ENCODE results near the gene AMOT.

AMOT gene

GRCh38 chrX:112803060-112803459 lies 37.6 kb downstream of the AMOT start:
- DNase-seq: peak in 2 of 58 donors; percentile 16 to 19

GRCh38 chrX:112802541-112802940 lies 38.1 kb downstream of the AMOT start:
- no peak for DNase-seq

DNA sequence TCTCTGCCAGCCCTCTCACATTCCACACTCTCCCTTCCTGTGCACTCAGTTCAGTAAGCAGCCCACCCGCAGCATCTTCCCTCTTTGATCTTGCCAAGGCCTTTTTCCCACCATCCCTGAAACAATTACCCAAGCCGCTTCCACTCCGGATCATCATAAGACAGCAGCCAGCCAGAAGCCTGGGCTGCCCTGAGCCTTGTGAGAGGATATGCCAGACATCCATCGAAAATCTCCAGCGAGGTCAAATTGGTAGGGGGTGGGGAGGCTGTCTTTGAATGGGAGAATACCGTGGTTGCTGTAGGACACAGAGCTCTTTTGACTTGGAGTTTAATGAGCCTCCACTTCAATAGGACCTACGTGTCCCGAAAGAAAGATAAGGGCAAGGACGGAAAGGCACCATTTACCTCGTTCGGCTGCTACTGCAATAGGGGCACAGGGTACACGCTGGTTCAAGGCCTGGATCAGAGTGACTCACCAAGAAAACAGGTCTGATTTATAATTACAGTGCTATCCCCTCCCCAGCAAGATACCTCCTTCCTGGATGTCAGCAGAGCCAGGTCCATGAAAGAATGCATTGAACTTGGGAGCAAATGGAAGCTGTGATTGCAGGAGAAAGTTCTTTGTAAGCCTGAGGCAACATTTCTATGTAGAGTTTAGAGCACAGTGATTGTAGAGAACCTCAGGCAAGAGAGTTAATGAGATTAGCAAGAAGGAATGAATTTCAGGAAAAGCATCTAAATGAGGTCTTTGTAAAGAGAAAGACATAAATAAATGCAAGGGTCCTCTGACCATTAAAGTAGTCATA lies 39.5 kb downstream of the AMOT start:
- DNase-seq: peak in 1 of 58 donors; percentile 16

DNA sequence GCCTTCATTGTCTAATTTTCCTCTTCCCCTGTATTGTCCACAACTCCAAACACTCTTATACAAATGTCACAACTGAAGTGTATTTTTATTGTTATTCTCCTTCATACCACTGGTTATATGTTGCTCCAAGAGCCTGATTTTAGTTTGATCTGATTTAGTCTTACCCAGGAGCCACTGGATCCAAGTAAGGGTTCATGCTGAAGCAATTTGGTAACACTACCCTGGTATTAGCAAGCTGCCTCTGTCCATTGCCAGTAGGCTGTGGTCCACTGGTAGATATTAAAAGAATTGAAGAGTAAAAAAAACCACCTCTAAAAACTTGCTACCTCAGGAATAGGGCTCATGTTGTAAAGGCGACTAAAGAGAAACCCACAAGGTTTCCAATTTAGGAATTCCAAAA lies 41.2 kb downstream of the AMOT start:
- DNase-seq: no peak

- DNase-seq: no peak
These were observed 41.9 kb downstream of the AMOT start for GRCh38 chrX:112798736-112799135.

GRCh38 chrX:112789931-112790330 lies 50.7 kb downstream of the AMOT start:
- no peak for DNase-seq

- no peak for DNase-seq
These were observed 54.6 kb downstream of the AMOT start for GRCh38 chrX:112786076-112786475.

GRCh38 chrX:112785344-112785743 lies 55.3 kb downstream of the AMOT start:
- no peak for DNase-seq

DNA sequence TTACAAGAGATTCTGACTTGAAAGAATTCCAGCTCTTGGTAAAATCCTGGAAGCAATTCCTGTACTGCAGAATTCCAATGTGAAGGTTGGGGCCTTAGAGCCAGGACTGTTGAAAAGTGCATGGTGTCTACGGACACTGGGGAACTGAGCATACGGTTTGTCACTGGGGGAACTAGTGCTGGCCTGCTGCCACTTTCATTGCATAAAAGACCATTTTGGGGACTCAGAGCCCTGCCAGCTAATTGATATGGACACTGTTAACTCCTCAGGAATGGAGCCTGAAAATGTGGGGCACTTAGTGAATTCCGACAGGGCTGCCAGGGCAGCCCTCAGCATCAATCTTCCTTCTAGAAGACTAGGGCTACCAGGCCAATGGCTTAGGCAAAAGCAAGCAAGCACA lies 55.9 kb downstream of the AMOT start:
- peak in 44 of 58 donors; percentile 0 to 75 (median 16) for DNase-seq

GRCh38 chrX:112779139-112779538 lies 61.5 kb downstream of the AMOT start:
- no peak for DNase-seq

- DNase-seq: peak in 1 of 58 donors; percentile 0
These were observed 65.9 kb downstream of the AMOT start for GRCh38 chrX:112774651-112775293.

DNA sequence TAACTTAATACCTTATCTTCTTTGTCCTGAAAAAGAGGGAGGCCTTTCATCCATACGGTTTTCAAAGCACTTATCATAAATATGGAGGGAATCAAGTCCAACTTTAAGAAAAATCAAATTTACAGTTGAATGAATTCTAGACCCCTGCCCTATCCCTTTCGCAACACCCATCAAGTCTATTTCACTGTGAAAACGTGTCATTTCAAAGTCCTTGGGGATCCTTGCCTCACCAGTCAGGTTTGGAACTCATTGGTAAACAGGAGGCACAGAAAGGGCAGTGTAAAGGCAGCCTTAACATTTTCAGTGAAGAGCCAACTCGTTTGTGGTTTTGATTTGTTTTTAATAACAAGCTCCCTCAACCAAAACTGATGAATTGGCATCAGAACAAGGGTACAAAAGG lies 66.5 kb downstream of the AMOT start:
- DNase-seq: no peak

- no peak for DNase-seq
These were observed 71.6 kb downstream of the AMOT start for GRCh38 chrX:112769034-112769433.

GRCh38 chrX:112768563-112768962 lies 72.1 kb downstream of the AMOT start:
- no peak for DNase-seq

GRCh38 chrX:112766774-112767173 lies 73.9 kb downstream of the AMOT start:
- DNase-seq: no peak

GRCh38 chrX:112761242-112762207 lies 79.1 kb downstream of the AMOT start:
- DNase-seq: peak in 6 of 58 donors; percentile 0 to 15 (median 4)

- no peak for DNase-seq
These were observed 79.9 kb downstream of the AMOT start for GRCh38 chrX:112760697-112761096.

DNA sequence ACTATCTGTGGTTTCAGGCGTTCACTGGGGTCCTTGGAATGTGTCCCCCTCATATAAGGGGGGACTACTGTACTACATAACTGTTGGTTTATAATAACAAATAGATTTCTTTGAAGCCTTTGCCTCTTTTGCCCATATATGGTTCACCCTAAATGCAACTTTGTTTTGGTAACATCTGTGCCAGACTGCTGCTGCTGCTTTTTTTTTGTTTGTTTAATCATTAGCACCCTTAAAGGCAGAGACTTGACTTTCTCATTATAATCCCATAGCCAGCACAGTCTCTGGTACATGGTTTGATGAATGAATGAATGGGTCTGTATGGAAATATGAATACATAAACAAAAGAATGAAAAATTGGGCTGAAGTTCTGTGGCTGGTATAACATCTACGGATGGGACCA lies 80.7 kb downstream of the AMOT start:
- no peak for DNase-seq

DNA sequence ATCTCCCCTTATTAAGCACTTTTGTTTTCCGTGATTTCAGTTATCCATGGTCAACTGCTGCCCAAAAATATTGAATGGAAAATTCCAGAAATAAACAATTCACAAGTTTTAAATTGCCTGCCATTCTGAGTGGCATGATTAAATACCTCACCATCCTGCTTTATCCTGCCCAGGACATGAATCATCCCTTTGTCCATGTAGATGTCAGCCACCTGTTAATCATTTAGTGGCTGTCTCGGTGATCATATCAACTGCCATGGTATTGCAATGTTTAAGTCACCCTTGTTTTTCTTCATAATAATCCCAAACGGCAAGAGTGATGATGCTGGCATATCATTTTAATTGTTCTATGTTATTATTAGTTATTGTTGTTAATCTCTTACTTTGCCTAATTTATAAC lies 81.1 kb downstream of the AMOT start:
- no peak for DNase-seq

DNA sequence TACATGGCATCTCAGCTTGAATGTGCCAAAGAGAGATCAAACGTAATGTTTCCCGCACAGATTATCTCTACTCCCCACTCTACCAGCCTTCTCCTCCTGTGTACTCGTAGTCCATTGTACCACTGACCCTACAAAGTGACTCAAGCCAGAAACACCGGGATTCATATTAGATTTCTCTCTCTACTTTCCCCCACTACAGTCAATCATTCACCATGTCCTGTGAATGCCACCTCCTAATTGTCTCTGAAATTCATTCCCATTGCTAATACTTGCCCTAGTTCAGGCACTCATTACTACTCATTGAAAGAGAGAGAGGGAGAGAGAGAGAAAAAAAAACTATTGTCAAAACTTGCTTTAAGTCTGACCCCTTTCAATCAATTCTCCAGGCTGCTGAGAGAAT lies 82.7 kb downstream of the AMOT start:
- no peak for DNase-seq

DNA sequence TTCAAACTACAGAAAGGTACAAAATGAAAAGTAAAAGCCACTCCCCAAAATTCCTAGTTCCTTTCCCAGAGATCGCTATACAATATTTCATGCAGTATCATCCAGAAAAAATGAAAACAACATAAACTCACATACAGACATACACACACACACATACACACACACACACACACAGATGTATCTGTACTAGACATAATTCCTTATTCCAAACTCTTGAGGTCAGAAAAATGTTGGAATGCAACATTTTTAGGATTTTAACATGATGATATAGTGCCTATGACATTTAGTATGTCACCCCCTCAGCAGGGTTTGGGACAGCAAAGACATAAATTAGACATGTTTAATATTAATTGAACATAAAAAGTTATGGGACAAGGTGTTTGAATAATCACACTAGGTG lies 87.5 kb downstream of the AMOT start:
- DNase-seq: no peak

GRCh38 chrX:112751076-112751475 lies 89.6 kb downstream of the AMOT start:
- no peak for DNase-seq

All from anterior cingulate cortex (tissue), 58 donors.